Measurements from ENCODE around the gene RABEPK.
A peak's percentile ranks its signal among the peaks of the same experiment; 100 is the strongest.

Gene RABEPK

DNA sequence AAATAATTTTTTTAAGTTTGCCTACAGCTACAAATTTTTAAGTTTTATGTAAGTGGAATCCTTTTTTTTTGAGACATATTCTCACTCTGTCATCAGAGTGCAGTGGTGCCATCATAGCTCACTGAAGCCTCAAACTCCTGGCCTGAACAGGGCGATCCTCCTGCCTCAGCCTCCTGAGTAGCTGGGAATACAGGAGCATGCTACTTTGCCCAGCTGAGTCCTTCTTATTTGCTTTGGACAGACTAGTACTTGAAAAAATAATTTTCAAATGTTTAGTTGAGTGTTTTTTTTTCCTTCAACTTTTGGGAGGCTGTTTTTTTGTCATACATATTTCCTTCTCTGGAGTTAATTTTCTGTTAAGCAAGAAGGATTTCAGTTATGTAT is 68.7 kb downstream of the RABEPK start:
- TF ChIP-seq, protein P1, sequence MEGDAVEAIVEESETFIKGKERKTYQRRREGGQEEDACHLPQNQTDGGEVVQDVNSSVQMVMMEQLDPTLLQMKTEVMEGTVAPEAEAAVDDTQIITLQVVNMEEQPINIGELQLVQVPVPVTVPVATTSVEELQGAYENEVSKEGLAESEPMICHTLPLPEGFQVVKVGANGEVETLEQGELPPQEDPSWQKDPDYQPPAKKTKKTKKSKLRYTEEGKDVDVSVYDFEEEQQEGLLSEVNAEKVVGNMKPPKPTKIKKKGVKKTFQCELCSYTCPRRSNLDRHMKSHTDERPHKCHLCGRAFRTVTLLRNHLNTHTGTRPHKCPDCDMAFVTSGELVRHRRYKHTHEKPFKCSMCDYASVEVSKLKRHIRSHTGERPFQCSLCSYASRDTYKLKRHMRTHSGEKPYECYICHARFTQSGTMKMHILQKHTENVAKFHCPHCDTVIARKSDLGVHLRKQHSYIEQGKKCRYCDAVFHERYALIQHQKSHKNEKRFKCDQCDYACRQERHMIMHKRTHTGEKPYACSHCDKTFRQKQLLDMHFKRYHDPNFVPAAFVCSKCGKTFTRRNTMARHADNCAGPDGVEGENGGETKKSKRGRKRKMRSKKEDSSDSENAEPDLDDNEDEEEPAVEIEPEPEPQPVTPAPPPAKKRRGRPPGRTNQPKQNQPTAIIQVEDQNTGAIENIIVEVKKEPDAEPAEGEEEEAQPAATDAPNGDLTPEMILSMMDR (IDR thresholded peaks at IDR 0.05) = no peak
- H3K36me3 ChIP-seq (ENCODE audit: control insufficient read depth, insufficient read depth, low read length) = no peaks in the 10 kb centered on the region
- no peaks in the 10 kb centered on the region for H3K4me1 ChIP-seq
- no peaks in the 10 kb centered on the region for H3K27me3 ChIP-seq (ENCODE audit: control insufficient read depth, insufficient read depth, low read length)
- H3K4me2 ChIP-seq (ENCODE audit: low read length) = no peak overlapping the region
- H2AFZ ChIP-seq = no peak overlapping the region
- H3K27ac ChIP-seq = no peak overlapping the region
- H3K4me3 ChIP-seq (ENCODE audit: low read depth, low read length) = no peak overlapping the region
- no peaks in the 10 kb centered on the region for H3K9me3 ChIP-seq (ENCODE audit: control insufficient read depth, low read length)
- H3K9ac ChIP-seq = no peak overlapping the region
- H3K79me2 ChIP-seq = peaks cover 21% of the 10 kb centered on the region

DNA sequence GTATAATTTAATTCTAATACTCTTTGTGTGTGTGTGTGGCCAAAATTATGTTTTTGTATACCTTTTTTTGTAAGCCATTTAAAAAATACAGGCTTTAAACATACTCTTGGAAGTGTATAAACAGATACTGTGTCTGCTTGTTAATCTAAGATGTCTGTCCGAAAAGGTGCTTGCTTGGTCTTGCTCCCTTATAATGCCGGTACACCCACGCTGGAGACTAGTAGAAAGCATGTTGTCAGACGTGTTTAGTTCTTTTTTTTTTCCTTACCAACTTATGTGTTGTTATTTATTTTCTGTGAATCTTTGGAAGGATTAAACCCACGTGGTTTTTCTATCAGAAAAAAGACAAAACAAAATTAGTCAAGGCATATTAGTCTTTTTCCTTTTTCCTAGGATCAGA is 70.7 kb downstream of the RABEPK start:
- no peak overlapping the region for H3K4me2 ChIP-seq (ENCODE audit: low read length)
- peaks cover 16% of the 10 kb centered on the region for H3K79me2 ChIP-seq
- H3K9ac ChIP-seq = no peak overlapping the region
- H3K4me1 ChIP-seq = no peaks in the 10 kb centered on the region
- TF ChIP-seq, protein P1 (IDR thresholded peaks at IDR 0.05) = no peak
- no peaks in the 10 kb centered on the region for H3K36me3 ChIP-seq (ENCODE audit: control insufficient read depth, insufficient read depth, low read length)
- H3K9me3 ChIP-seq (ENCODE audit: control insufficient read depth, low read length) = no peaks in the 10 kb centered on the region
- H3K27me3 ChIP-seq (ENCODE audit: control insufficient read depth, insufficient read depth, low read length) = no peaks in the 10 kb centered on the region
- H3K27ac ChIP-seq = no peak overlapping the region
- no peak overlapping the region for H2AFZ ChIP-seq
- no peak overlapping the region for H3K4me3 ChIP-seq (ENCODE audit: low read depth, low read length)

DNA sequence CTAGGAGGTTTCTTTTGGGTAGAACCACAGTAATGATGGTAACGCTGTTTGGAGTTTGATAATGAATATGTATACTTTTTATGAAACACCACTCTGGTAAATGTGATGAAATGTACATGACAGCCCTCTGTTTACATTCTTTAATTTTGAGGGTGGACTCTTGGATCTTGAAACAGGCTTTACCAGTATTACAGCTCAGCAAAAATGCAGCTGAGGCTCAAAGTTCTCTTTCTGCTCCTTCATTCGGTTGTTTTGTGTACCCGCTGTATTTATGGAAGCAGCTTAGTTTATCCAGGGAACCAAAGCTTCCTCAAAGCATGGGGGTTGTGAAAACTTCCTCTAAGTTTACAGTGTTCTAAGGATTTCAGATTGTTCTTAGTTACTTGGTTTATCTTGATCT is 72.4 kb downstream of the RABEPK start:
- no peak overlapping the region for H3K4me3 ChIP-seq (ENCODE audit: low read depth, low read length)
- H3K9ac ChIP-seq = no peak overlapping the region
- H3K79me2 ChIP-seq = peaks cover 13% of the 10 kb centered on the region
- no peak overlapping the region for H3K27ac ChIP-seq
- peak overlapping the region; percentile 51 for H3K4me2 ChIP-seq (ENCODE audit: low read length)
- H3K36me3 ChIP-seq (ENCODE audit: control insufficient read depth, insufficient read depth, low read length) = no peaks in the 10 kb centered on the region
- H3K27me3 ChIP-seq (ENCODE audit: control insufficient read depth, insufficient read depth, low read length) = no peaks in the 10 kb centered on the region
- no peaks in the 10 kb centered on the region for H3K9me3 ChIP-seq (ENCODE audit: control insufficient read depth, low read length)
- TF ChIP-seq, protein P1 (IDR thresholded peaks at IDR 0.05) = no peak
- no peaks in the 10 kb centered on the region for H3K4me1 ChIP-seq
- H2AFZ ChIP-seq = no peak overlapping the region

DNA sequence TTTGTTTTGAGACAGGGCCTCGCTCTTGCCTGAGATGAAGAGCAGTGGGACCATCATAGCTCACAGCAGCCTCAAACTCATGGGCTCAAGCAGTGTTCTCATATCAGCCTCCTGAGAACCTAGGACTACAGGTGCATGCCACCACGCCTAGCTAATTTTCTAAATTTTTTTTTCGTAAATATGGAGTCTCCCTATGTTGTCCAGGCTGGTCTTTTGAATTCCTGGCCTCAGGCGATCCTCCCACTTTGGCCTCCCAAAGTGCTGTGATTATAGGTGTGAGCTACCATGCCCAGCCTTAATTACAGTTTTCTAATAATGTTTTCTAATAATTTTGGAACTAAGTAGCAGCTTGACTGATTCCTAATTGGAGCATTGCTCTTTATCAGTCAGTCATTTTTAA is 76.4 kb downstream of the RABEPK start:
- TF ChIP-seq, protein P1 (IDR thresholded peaks at IDR 0.05) = no peak
- no peaks in the 10 kb centered on the region for H3K36me3 ChIP-seq (ENCODE audit: control insufficient read depth, insufficient read depth, low read length)
- no peaks in the 10 kb centered on the region for H3K27me3 ChIP-seq (ENCODE audit: control insufficient read depth, insufficient read depth, low read length)
- H3K4me1 ChIP-seq = no peaks in the 10 kb centered on the region
- H3K4me2 ChIP-seq (ENCODE audit: low read length) = no peak overlapping the region
- no peak overlapping the region for H3K9ac ChIP-seq
- H3K4me3 ChIP-seq (ENCODE audit: low read depth, low read length) = no peak overlapping the region
- H3K27ac ChIP-seq = no peak overlapping the region
- H3K79me2 ChIP-seq = peaks cover 18% of the 10 kb centered on the region
- no peak overlapping the region for H2AFZ ChIP-seq
- no peaks in the 10 kb centered on the region for H3K9me3 ChIP-seq (ENCODE audit: control insufficient read depth, low read length)

DNA sequence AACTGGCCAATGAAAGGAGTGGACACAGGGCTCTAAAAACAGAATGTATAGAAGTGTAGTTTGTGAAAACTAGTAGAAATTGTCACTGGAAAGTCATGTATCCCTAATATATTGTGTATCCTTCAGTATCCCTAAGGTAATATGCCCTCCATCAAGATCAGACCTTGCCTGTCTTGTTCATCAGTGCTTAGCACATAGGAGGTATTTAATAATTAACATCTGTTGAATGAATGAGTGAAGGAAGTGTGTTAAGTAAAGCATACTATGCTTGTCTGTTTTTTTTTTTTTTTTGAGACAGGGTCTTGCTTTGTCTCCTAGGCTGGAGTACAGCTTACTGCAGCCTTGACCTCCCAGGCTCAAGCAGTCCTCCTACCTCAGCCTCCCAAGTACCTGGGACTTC is 77.1 kb downstream of the RABEPK start:
- TF ChIP-seq, protein P1 (IDR thresholded peaks at IDR 0.05) = no peak

More for the DNA sequence above, 77.1 kb downstream of the RABEPK start:
- peaks cover 18% of the 10 kb centered on the region for H3K79me2 ChIP-seq
- H3K36me3 ChIP-seq (ENCODE audit: control insufficient read depth, insufficient read depth, low read length) = no peaks in the 10 kb centered on the region
- no peaks in the 10 kb centered on the region for H3K4me1 ChIP-seq
- H3K9ac ChIP-seq = no peak overlapping the region
- no peak overlapping the region for H3K4me2 ChIP-seq (ENCODE audit: low read length)
- H3K27me3 ChIP-seq (ENCODE audit: control insufficient read depth, insufficient read depth, low read length) = no peaks in the 10 kb centered on the region
- H2AFZ ChIP-seq = no peak overlapping the region
- no peaks in the 10 kb centered on the region for H3K9me3 ChIP-seq (ENCODE audit: control insufficient read depth, low read length)
- no peak overlapping the region for H3K4me3 ChIP-seq (ENCODE audit: low read depth, low read length)
- H3K27ac ChIP-seq = no peak overlapping the region
